Measurements from ENCODE around the gene TXLNA.

The TXLNA gene

DNA sequence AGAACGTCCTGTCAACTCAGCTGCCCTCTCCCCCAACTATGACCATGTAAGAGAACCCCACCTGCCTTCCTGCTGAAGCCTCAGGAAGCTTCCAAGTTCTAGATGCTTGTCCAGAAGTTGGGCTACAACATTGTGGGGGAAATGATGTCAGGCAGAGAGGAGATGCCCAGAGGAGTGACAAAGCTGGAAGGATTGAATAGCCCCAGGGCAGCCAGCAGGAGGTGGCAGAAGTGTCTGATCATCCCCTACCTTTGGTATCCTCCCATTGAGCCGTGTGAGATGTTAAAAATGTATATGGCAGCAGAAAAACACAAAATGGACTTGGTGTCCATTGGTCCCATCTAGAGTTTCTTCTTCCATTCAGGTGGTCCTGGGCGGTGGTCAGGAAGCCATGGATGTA, 49.3 kb downstream of the TXLNA start:
- H3K79me2 ChIP-seq (ENCODE audit: insufficient read depth, low read length), result peaks cover 7% of the 10 kb centered on the region
- H3K4me2 ChIP-seq (ENCODE audit: low read depth, low read length, poor library complexity, severe bottlenecking), result no peak overlapping the region
- no peaks in the 10 kb centered on the region for H3K9me3 ChIP-seq (ENCODE audit: insufficient read depth, low read length)
- no peak overlapping the region for H2AFZ ChIP-seq (ENCODE audit: low read depth, low read length, severe bottlenecking)
- H3K27me3 ChIP-seq (ENCODE audit: low read length), result no peaks in the 10 kb centered on the region
- no peaks in the 10 kb centered on the region for H3F3A ChIP-seq (ENCODE audit: insufficient read depth)
- no peak overlapping the region for H3K4me3 ChIP-seq (ENCODE audit: insufficient read depth, low read length, poor library complexity, severe bottlenecking)
- peaks cover 4% of the 10 kb centered on the region; the same call in 1 of the 2 replicates for H3K36me3 ChIP-seq (ENCODE audit: low read length)
- H3K27ac ChIP-seq (ENCODE audit: low read depth, low read length), result no peak overlapping the region
- H3K9me2 ChIP-seq (replicated peaks; ENCODE audit: insufficient read depth, low read length), result no peaks in the 10 kb centered on the region
- no peaks in the 10 kb centered on the region for H4K20me1 ChIP-seq (ENCODE audit: low read depth, low read length)
- TF ChIP-seq EZH2phosphoT487 (conservative IDR thresholded peaks at IDR 0.05; ENCODE audit: low read length) (no peak), CTCF (IDR thresholded peaks at IDR 0.05; ENCODE audit: insufficient read depth, low read length, poor library complexity, severe bottlenecking) (no peak)
- H3K9ac ChIP-seq (ENCODE audit: low read length), result no peak overlapping the region

- no peak for TF ChIP-seq EZH2phosphoT487 (conservative IDR thresholded peaks at IDR 0.05; ENCODE audit: low read length)
- Histone ChIP-seq H3K79me2 (ENCODE audit: insufficient read depth, low read length) (no peaks in the 10 kb centered on the region), H3K4me3 (ENCODE audit: insufficient read depth, low read length, poor library complexity, severe bottlenecking) (no peak overlapping the region), H3K27me3 (ENCODE audit: low read length) (no peaks in the 10 kb centered on the region), H3K9me2 (replicated peaks; ENCODE audit: insufficient read depth, low read length) (no peaks in the 10 kb centered on the region), H3K4me2 (ENCODE audit: low read depth, low read length, poor library complexity, severe bottlenecking) (no peak overlapping the region), H3K9me3 (ENCODE audit: insufficient read depth, low read length) (no peaks in the 10 kb centered on the region), H2AFZ (ENCODE audit: low read depth, low read length, severe bottlenecking) (no peak overlapping the region), H3K27ac (ENCODE audit: low read depth, low read length) (no peak overlapping the region), H3K9ac (ENCODE audit: low read length) (no peak overlapping the region), H3K36me3 (ENCODE audit: low read length) (peaks cover 4% of the 10 kb centered on the region; the same call in 1 of the 2 replicates), H4K20me1 (ENCODE audit: low read depth, low read length) (no peaks in the 10 kb centered on the region), H3F3A (ENCODE audit: insufficient read depth) (no peaks in the 10 kb centered on the region)
Measured at GRCh38 chr1:32231843-32232432, 52.5 kb downstream of the TXLNA start.

DNA sequence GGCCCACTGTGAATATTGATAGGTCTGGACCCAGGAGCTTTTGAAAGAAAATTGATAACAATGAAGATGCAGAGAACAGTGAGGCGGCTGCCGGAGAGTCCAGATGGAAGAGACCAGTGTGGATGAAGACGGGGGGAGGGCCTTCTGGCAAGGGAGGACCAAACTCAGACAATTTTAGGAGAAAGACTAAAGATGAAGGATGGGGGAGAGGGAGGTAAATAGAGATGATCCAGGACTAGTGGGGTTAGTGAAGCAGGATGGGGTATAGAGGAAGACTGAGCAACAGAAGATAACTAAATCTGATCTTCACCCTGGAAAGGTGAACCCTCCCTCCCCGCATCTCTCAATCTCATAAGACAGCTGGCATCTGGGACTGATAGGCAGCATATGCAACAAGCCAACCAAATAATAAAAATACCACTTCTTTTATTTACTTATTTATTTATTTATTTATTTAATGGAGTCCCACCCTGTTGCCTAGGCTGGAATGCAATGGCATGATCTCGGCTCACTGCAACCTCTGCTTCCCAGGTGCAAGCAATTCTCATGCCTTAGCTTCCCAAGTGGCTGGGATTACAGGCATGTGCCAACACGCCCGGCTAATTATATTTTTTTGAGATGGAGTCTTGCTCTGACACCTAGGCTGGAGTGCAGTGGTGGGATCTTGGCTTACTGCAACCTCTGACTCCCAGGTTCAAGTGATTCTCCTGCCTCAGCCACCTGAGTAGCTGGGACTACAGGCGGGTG, 53.3 kb downstream of the TXLNA start:
- Histone ChIP-seq H3K36me3 (ENCODE audit: low read length) (peaks cover 4% of the 10 kb centered on the region; the same call in 1 of the 2 replicates), H4K20me1 (ENCODE audit: low read depth, low read length) (no peaks in the 10 kb centered on the region), H3K9me2 (replicated peaks; ENCODE audit: insufficient read depth, low read length) (no peaks in the 10 kb centered on the region), H3K27ac (ENCODE audit: low read depth, low read length) (no peak overlapping the region), H3K4me2 (ENCODE audit: low read depth, low read length, poor library complexity, severe bottlenecking) (no peak overlapping the region), H3K27me3 (ENCODE audit: low read length) (no peaks in the 10 kb centered on the region), H3K4me3 (ENCODE audit: insufficient read depth, low read length, poor library complexity, severe bottlenecking) (no peak overlapping the region), H3F3A (ENCODE audit: insufficient read depth) (no peaks in the 10 kb centered on the region), H3K9ac (ENCODE audit: low read length) (no peak overlapping the region), H3K79me2 (ENCODE audit: insufficient read depth, low read length) (no peaks in the 10 kb centered on the region), H2AFZ (ENCODE audit: low read depth, low read length, severe bottlenecking) (no peak overlapping the region), H3K9me3 (ENCODE audit: insufficient read depth, low read length) (no peaks in the 10 kb centered on the region)
- TF ChIP-seq EZH2phosphoT487 (conservative IDR thresholded peaks at IDR 0.05; ENCODE audit: low read length) (no peak), CTCF (IDR thresholded peaks at IDR 0.05; ENCODE audit: insufficient read depth, low read length, poor library complexity, severe bottlenecking) (no peak)

DNA sequence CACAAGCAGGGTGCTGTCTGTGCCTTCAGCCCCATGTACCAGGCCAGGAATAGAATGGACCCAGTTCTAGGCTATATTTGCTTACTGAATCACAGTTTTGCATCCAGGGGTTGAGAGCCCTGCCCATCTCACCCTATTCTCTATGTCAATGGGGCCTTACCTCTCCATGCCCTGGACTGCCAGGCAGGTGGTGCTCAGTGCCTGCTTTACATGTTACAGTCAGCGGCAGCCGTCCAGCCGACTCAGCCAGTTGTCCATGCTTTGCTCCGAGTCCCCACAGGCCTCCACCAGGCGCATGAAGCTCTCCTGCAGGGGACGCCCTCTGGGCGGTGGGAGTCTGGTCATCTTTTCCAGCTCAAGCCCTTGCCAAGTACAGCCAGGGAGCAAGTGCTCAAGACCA, 55.3 kb downstream of the TXLNA start:
- H3K9ac ChIP-seq (ENCODE audit: low read length), result no peak overlapping the region
- no peak overlapping the region for H2AFZ ChIP-seq (ENCODE audit: low read depth, low read length, severe bottlenecking)
- no peak overlapping the region for H3K4me2 ChIP-seq (ENCODE audit: low read depth, low read length, poor library complexity, severe bottlenecking)
- H3K36me3 ChIP-seq (ENCODE audit: low read length), result no peaks in the 10 kb centered on the region; the same call in 1 of the 2 replicates
- no peaks in the 10 kb centered on the region for H4K20me1 ChIP-seq (ENCODE audit: low read depth, low read length)
- TF ChIP-seq EZH2phosphoT487 (conservative IDR thresholded peaks at IDR 0.05; ENCODE audit: low read length) (no peak), CTCF (IDR thresholded peaks at IDR 0.05; ENCODE audit: insufficient read depth, low read length, poor library complexity, severe bottlenecking) (no peak)
- H3K79me2 ChIP-seq (ENCODE audit: insufficient read depth, low read length), result no peaks in the 10 kb centered on the region
- H3K9me3 ChIP-seq (ENCODE audit: insufficient read depth, low read length), result no peaks in the 10 kb centered on the region
- peaks cover 9% of the 10 kb centered on the region for H3F3A ChIP-seq (ENCODE audit: insufficient read depth)
- no peak overlapping the region for H3K4me3 ChIP-seq (ENCODE audit: insufficient read depth, low read length, poor library complexity, severe bottlenecking)
- H3K27ac ChIP-seq (ENCODE audit: low read depth, low read length), result no peak overlapping the region
- H3K27me3 ChIP-seq (ENCODE audit: low read length), result no peaks in the 10 kb centered on the region
- no peaks in the 10 kb centered on the region for H3K9me2 ChIP-seq (replicated peaks; ENCODE audit: insufficient read depth, low read length)
